ENCODE measurements around the gene LRRC74A. TPM values are rescaled to one million over a fixed set of nuclear protein-coding genes. Genes with fewer than 3 reads are reported as not detected.

Gene LRRC74A
- total and polyA plus RNA-seq, 2 experiments from 2014 or later = not detected

DNA sequence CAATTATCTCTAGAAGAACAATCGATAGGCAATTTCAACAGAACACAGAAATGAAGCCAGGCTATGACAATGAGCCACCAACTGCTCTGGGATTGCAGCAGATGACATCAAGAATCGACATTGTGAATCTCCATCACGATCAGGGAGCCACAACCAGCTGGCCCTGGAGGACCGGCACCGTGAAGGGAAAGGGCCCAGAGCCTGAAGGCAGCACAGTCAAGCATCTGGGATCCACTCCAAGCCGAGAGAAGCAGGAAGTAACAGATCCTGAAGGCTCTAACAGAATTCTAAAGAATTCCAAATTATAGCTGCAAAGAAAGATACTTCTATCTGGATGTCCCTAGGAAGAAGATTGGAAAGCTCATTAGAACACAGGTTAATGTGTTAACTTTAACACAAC is 61.0 kb downstream of the LRRC74A start (continued):
- no peak for TF ChIP-seq NANOG (IDR thresholded peaks at IDR 0.05; ENCODE audit: borderline replicate concordance)
- TF ChIP-seq CREB1 (CRISPR knock-in tag; IDR thresholded peaks at IDR 0.05; ENCODE audit: low read depth) = no peak
- TF ChIP-seq, protein P1, sequence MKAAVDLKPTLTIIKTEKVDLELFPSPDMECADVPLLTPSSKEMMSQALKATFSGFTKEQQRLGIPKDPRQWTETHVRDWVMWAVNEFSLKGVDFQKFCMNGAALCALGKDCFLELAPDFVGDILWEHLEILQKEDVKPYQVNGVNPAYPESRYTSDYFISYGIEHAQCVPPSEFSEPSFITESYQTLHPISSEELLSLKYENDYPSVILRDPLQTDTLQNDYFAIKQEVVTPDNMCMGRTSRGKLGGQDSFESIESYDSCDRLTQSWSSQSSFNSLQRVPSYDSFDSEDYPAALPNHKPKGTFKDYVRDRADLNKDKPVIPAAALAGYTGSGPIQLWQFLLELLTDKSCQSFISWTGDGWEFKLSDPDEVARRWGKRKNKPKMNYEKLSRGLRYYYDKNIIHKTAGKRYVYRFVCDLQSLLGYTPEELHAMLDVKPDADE (IDR thresholded peaks at IDR 0.05) = no peak

DNA sequence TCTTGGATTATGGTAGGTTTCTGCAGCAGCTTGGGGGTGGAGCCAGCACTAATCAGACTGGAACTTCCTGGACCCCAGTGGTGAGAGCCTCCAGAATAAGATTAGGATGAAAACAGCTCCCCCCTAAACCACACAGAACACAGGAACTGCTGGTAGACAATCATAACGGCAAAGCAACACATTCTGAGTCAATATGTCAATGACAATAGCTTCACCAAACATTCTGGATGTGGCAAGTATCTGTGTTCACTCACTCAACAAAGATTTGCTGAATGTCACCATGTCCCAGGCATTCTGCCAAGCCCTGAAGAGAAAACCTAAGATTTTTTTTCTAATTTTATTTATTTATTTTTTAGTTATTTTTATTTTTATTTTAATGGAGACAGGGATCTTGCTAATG is 65.2 kb downstream of the LRRC74A start:
- Mint-ChIP-seq H3K27me3 (ENCODE audit: insufficient read depth, low read depth, poor library complexity) (peaks cover 6% of the 10 kb centered on the region), H3K4me1 (peaks cover 2% of the 10 kb centered on the region; the same call in 2 of the 3 replicates), H3K9me3 (peaks cover 4% of the 10 kb centered on the region; the same call in 1 of the 3 replicates), H3K4me3 (no peak overlapping the region), H3K36me3 (ENCODE audit: low read depth) (no peaks in the 10 kb centered on the region), H3K27ac (no peak overlapping the region)
- no peaks in the 10 kb centered on the region for H3K36me3 ChIP-seq (ENCODE audit: insufficient read depth)
- DNase-seq (ENCODE audit: low spot score) (no peak), ATAC-seq (no peak)
- no peak overlapping the region for H3K4me3 ChIP-seq
- no peak overlapping the region for H3K27ac ChIP-seq (ENCODE audit: low read depth)
- peak overlapping the region; percentile 66 for H2AFZ ChIP-seq
- no peaks in the 10 kb centered on the region for H3K79me2 ChIP-seq (replicated peaks; ENCODE audit: insufficient read depth)
- no peak overlapping the region for H3K4me2 ChIP-seq
- no peaks in the 10 kb centered on the region for H3K27me3 ChIP-seq (ENCODE audit: insufficient read depth)
- H4K20me1 ChIP-seq (replicated peaks; ENCODE audit: insufficient read depth) = no peaks in the 10 kb centered on the region
- H3K4me1 ChIP-seq (ENCODE audit: insufficient read depth) = no peaks in the 10 kb centered on the region
- peaks cover 6% of the 10 kb centered on the region; the same call in 1 of the 2 replicates for H3K9me2 ChIP-seq (ENCODE audit: insufficient read depth)
- H3F3A ChIP-seq (replicated peaks; ENCODE audit: low read depth) = no peaks in the 10 kb centered on the region
- TF ChIP-seq POLR2AphosphoS5 (IDR thresholded peaks at IDR 0.05; ENCODE audit: low read depth) (no peak), ZNF331 (CRISPR knock-in tag; IDR thresholded peaks at IDR 0.05; ENCODE audit: low read depth) (no peak), CREB1 (CRISPR knock-in tag; IDR thresholded peaks at IDR 0.05; ENCODE audit: low read depth) (no peak), EZH2phosphoT487 (IDR thresholded peaks at IDR 0.05; ENCODE audit: unreplicated experiment) (no peak), NANOG (IDR thresholded peaks at IDR 0.05; ENCODE audit: borderline replicate concordance) (no peak), EZH2 (IDR thresholded peaks at IDR 0.05; ENCODE audit: low read depth, unreplicated experiment) (no peak), ZNF114 (CRISPR knock-in tag; IDR thresholded peaks at IDR 0.05) (no peak)
- TF ChIP-seq, protein P1 (IDR thresholded peaks at IDR 0.05) = no peak
- TF ChIP-seq, protein P2, sequence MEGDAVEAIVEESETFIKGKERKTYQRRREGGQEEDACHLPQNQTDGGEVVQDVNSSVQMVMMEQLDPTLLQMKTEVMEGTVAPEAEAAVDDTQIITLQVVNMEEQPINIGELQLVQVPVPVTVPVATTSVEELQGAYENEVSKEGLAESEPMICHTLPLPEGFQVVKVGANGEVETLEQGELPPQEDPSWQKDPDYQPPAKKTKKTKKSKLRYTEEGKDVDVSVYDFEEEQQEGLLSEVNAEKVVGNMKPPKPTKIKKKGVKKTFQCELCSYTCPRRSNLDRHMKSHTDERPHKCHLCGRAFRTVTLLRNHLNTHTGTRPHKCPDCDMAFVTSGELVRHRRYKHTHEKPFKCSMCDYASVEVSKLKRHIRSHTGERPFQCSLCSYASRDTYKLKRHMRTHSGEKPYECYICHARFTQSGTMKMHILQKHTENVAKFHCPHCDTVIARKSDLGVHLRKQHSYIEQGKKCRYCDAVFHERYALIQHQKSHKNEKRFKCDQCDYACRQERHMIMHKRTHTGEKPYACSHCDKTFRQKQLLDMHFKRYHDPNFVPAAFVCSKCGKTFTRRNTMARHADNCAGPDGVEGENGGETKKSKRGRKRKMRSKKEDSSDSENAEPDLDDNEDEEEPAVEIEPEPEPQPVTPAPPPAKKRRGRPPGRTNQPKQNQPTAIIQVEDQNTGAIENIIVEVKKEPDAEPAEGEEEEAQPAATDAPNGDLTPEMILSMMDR (conservative IDR thresholded peaks at IDR 0.05; ENCODE audit: low read depth in 2 of 2) = no peak
- TF ChIP-seq, protein P3, sequence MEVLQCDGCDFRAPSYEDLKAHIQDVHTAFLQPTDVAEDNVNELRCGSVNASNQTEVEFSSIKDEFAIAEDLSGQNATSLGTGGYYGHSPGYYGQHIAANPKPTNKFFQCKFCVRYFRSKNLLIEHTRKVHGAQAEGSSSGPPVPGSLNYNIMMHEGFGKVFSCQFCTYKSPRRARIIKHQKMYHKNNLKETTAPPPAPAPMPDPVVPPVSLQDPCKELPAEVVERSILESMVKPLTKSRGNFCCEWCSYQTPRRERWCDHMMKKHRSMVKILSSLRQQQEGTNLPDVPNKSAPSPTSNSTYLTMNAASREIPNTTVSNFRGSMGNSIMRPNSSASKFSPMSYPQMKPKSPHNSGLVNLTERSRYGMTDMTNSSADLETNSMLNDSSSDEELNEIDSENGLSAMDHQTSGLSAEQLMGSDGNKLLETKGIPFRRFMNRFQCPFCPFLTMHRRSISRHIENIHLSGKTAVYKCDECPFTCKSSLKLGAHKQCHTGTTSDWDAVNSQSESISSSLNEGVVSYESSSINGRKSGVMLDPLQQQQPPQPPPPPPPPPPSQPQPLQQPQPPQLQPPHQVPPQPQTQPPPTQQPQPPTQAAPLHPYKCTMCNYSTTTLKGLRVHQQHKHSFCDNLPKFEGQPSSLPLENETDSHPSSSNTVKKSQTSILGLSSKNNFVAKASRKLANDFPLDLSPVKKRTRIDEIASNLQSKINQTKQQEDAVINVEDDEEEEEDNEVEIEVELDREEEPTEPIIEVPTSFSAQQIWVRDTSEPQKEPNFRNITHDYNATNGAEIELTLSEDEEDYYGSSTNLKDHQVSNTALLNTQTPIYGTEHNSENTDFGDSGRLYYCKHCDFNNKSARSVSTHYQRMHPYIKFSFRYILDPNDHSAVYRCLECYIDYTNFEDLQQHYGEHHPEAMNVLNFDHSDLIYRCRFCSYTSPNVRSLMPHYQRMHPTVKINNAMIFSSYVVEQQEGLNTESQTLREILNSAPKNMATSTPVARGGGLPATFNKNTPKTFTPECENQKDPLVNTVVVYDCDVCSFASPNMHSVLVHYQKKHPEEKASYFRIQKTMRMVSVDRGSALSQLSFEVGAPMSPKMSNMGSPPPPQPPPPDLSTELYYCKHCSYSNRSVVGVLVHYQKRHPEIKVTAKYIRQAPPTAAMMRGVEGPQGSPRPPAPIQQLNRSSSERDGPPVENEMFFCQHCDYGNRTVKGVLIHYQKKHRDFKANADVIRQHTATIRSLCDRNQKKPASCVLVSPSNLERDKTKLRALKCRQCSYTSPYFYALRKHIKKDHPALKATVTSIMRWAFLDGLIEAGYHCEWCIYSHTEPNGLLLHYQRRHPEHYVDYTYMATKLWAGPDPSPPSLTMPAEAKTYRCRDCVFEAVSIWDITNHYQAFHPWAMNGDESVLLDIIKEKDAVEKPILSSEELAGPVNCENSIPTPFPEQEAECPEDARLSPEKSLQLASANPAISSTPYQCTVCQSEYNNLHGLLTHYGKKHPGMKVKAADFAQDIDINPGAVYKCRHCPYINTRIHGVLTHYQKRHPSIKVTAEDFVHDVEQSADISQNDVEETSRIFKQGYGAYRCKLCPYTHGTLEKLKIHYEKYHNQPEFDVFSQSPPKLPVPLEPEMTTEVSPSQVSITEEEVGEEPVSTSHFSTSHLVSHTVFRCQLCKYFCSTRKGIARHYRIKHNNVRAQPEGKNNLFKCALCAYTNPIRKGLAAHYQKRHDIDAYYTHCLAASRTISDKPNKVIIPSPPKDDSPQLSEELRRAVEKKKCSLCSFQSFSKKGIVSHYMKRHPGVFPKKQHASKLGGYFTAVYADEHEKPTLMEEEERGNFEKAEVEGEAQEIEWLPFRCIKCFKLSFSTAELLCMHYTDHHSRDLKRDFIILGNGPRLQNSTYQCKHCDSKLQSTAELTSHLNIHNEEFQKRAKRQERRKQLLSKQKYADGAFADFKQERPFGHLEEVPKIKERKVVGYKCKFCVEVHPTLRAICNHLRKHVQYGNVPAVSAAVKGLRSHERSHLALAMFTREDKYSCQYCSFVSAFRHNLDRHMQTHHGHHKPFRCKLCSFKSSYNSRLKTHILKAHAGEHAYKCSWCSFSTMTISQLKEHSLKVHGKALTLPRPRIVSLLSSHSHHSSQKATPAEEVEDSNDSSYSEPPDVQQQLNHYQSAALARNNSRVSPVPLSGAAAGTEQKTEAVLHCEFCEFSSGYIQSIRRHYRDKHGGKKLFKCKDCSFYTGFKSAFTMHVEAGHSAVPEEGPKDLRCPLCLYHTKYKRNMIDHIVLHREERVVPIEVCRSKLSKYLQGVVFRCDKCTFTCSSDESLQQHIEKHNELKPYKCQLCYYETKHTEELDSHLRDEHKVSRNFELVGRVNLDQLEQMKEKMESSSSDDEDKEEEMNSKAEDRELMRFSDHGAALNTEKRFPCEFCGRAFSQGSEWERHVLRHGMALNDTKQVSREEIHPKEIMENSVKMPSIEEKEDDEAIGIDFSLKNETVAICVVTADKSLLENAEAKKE (CRISPR knock-in tag; IDR thresholded peaks at IDR 0.05) = no peak
- TF ChIP-seq, protein P4, sequence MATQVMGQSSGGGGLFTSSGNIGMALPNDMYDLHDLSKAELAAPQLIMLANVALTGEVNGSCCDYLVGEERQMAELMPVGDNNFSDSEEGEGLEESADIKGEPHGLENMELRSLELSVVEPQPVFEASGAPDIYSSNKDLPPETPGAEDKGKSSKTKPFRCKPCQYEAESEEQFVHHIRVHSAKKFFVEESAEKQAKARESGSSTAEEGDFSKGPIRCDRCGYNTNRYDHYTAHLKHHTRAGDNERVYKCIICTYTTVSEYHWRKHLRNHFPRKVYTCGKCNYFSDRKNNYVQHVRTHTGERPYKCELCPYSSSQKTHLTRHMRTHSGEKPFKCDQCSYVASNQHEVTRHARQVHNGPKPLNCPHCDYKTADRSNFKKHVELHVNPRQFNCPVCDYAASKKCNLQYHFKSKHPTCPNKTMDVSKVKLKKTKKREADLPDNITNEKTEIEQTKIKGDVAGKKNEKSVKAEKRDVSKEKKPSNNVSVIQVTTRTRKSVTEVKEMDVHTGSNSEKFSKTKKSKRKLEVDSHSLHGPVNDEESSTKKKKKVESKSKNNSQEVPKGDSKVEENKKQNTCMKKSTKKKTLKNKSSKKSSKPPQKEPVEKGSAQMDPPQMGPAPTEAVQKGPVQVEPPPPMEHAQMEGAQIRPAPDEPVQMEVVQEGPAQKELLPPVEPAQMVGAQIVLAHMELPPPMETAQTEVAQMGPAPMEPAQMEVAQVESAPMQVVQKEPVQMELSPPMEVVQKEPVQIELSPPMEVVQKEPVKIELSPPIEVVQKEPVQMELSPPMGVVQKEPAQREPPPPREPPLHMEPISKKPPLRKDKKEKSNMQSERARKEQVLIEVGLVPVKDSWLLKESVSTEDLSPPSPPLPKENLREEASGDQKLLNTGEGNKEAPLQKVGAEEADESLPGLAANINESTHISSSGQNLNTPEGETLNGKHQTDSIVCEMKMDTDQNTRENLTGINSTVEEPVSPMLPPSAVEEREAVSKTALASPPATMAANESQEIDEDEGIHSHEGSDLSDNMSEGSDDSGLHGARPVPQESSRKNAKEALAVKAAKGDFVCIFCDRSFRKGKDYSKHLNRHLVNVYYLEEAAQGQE (IDR thresholded peaks at IDR 0.05; ENCODE audit: unreplicated experiment) = no peak
